GM19372 (cell line): Measurements from ENCODE around the gene SGIP1.
"Not testable (repeated sequence)": the region's sequence is repeated elsewhere in the genome, so short reads cannot be mapped to it uniquely, and the experiment has no call there.

ENCODE experiments used
- ATAC-seq: cut with Tn5 transposase; IDR thresholded peaks from one replicate; pipeline ENCODE4 v1.9.1; 2021; ENCODE audit warnings: mild to moderate bottlenecking, low read depth, moderate library complexity; ENCODE audit not compliant: unreplicated experiment

Gene SGIP1

GRCh38 chr1:66712839-66713238 lies 178.9 kb downstream of the SGIP1 start:
- ATAC-seq = no peak

- no peak for ATAC-seq
These were observed 190.0 kb downstream of the SGIP1 start for GRCh38 chr1:66723985-66724384.

- peak; percentile 84 for ATAC-seq
These were observed 192.1 kb downstream of the SGIP1 start for GRCh38 chr1:66725885-66726665.

GRCh38 chr1:66728021-66728420 lies 194.1 kb downstream of the SGIP1 start:
- ATAC-seq = no peak

- not testable (repeated sequence) for ATAC-seq
These were observed 194.8 kb downstream of the SGIP1 start for GRCh38 chr1:66728716-66729115.

- ATAC-seq = no peak
These were observed 195.2 kb downstream of the SGIP1 start for GRCh38 chr1:66729119-66729518.

GRCh38 chr1:66729523-66729922 lies 195.6 kb downstream of the SGIP1 start:
- no peak for ATAC-seq

- ATAC-seq = no peak
These were observed 196.5 kb downstream of the SGIP1 start for GRCh38 chr1:66730462-66730861.

GRCh38 chr1:66731170-66731865 lies 197.4 kb downstream of the SGIP1 start:
- no peak for ATAC-seq

- no peak for ATAC-seq
These were observed 198.6 kb downstream of the SGIP1 start for GRCh38 chr1:66732407-66733166.

GRCh38 chr1:66733348-66734017 lies 199.5 kb downstream of the SGIP1 start:
- no peak for ATAC-seq

GRCh38 chr1:66734531-66734930 lies 200.6 kb downstream of the SGIP1 start:
- not testable (repeated sequence) for ATAC-seq

- no peak for ATAC-seq
These were observed 203.9 kb downstream of the SGIP1 start for GRCh38 chr1:66737836-66738235.

- peak; percentile 49 for ATAC-seq
These were observed 205.6 kb downstream of the SGIP1 start for GRCh38 chr1:66739401-66740157.

- ATAC-seq = no peak
These were observed 211.5 kb downstream of the SGIP1 start for GRCh38 chr1:66745451-66745850.

GRCh38 chr1:66747501-66747900 lies 213.5 kb downstream of the SGIP1 start:
- no peak for ATAC-seq

GRCh38 chr1:66750577-66750976 lies 216.6 kb downstream of the SGIP1 start:
- no peak for ATAC-seq

GRCh38 chr1:66751160-66751559 lies 217.2 kb downstream of the SGIP1 start:
- ATAC-seq = no peak

GRCh38 chr1:66752000-66752592 lies 218.1 kb downstream of the SGIP1 start, which contains the start of gene DYNLT5:
Gene DYNLT5, plus strand, starts transcription at chr1:66752459. Its CDS starts 2,200 bp downstream, at chr1:66754659.
- no peak for ATAC-seq
